Fibroblast of pulmonary artery (primary cell): ENCODE measurements around the gene MYMK.
A peak's percentile ranks its signal among the peaks of the same experiment; 100 is the strongest.

Source experiments
- DNase-seq: peaks from one replicate; pipeline ENCODE4 v3.0.0-alpha.2; 2010; ENCODE audit warnings: low read depth
- H3K4me3 ChIP-seq: replicated peaks from 2 replicates; pipeline ENCODE4 v1.5.1; 2011; ENCODE audit warnings: low read depth, mild to moderate bottlenecking, control low read depth, low read length, moderate library complexity
- CTCF ChIP-seq: IDR thresholded peaks from 2 replicates; pipeline ENCODE4 v1.5.1; 2011; ENCODE audit warnings: mild to moderate bottlenecking, control low read depth, low read length, inconsistent platforms; ENCODE audit errors: missing control alignments

The MYMK gene

GRCh38 chr9:133563291-133563796 lies 38.6 kb upstream of the MYMK start:
- TF ChIP-seq CTCF = no peak
- H3K4me3 ChIP-seq = no peak overlapping the region

GRCh38 chr9:133562611-133563290 lies 38.0 kb upstream of the MYMK start:
- DNase-seq = no peak
- H3K4me3 ChIP-seq = no peak overlapping the region
- no peak for TF ChIP-seq CTCF

More at GRCh38 chr9:133563291-133563796, 38.6 kb upstream of the MYMK start:
- peak; percentile 44 for DNase-seq

- TF ChIP-seq CTCF = no peak
- H3K4me3 ChIP-seq = no peak overlapping the region
- no peak for DNase-seq
These were observed 37.3 kb upstream of the MYMK start for GRCh38 chr9:133561976-133562554.

GRCh38 chr9:133560944-133561343 lies 36.2 kb upstream of the MYMK start:
- no peak overlapping the region for H3K4me3 ChIP-seq
- no peak for DNase-seq
- TF ChIP-seq CTCF = no peak

GRCh38 chr9:133560311-133560710 lies 35.6 kb upstream of the MYMK start:
- H3K4me3 ChIP-seq = no peak overlapping the region
- no peak for TF ChIP-seq CTCF
- peak; percentile 56 for DNase-seq

- no peak for TF ChIP-seq CTCF
- no peak overlapping the region for H3K4me3 ChIP-seq
These were observed 33.7 kb upstream of the MYMK start for GRCh38 chr9:133558191-133559126.

More at GRCh38 chr9:133558191-133559126, 33.7 kb upstream of the MYMK start:
- peak; percentile 80 for DNase-seq
